Tracheal epithelial cell (primary cell): ENCODE measurements around the gene PNKD. TPM values are rescaled to one million over a fixed set of nuclear protein-coding genes. Genes with fewer than 3 reads are reported as not detected.

Experiments
- total RNA-seq: library from RNA; depleted of rRNA; stranded (reverse); fragments of >200 nt; gene quantifications from 2 replicates; pipeline ENCODE4 v1.2.1, GENCODE V29; 2014

PNKD gene, protein sequence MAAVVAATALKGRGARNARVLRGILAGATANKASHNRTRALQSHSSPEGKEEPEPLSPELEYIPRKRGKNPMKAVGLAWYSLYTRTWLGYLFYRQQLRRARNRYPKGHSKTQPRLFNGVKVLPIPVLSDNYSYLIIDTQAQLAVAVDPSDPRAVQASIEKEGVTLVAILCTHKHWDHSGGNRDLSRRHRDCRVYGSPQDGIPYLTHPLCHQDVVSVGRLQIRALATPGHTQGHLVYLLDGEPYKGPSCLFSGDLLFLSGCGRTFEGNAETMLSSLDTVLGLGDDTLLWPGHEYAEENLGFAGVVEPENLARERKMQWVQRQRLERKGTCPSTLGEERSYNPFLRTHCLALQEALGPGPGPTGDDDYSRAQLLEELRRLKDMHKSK
- 20.7 and 24.8 TPM in 2 replicates for total RNA-seq

DNA sequence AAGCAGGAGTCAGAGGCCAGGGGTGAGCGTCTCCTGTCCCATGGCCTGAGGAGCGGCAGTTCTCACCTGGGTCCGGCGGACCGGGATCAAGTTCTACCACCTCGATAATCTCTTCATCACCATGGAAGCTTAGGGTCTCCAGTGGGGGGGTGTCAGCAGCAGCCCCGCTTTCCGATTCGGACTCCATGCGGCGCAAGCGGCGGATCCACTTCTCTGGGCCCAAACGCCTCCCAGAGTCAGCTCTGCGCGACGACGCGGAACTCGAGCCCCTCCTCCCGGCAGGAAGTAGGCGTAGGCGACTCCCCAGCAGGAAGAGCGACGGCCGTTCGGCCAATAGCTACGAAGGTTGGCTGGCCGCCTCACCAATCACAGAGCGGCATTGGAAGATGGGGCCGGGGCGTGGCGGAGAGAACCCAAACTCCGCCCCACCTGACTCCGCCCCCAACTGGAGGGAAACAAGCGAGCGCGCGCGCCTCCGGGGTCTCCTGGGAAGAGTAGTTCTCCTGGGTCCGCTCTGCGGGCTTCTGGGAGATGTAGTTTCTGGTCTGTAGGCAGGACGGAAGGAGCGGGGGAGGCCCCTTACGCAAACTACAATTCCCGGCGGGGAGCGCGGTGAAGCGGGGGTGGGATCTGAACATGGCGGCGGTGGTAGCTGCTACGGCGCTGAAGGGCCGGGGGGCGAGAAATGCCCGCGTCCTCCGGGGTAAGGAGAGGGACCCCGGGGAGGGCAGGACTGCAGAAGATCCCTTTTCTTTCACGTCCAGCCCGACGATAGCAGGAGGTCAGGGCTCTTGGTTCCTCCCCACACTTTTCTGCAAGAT lies at the start of gene PNKD, which contains the start of gene AAMP:
TSS of gene PNKD (plus strand) at position 620 of the 821 bp plus-strand sequence. CDS start at position 637, 17 bp downstream.
TSS of gene AAMP (minus strand) at position 238 of the 821 bp plus-strand sequence. CDS start at position 187, 51 bp downstream.

DNA sequence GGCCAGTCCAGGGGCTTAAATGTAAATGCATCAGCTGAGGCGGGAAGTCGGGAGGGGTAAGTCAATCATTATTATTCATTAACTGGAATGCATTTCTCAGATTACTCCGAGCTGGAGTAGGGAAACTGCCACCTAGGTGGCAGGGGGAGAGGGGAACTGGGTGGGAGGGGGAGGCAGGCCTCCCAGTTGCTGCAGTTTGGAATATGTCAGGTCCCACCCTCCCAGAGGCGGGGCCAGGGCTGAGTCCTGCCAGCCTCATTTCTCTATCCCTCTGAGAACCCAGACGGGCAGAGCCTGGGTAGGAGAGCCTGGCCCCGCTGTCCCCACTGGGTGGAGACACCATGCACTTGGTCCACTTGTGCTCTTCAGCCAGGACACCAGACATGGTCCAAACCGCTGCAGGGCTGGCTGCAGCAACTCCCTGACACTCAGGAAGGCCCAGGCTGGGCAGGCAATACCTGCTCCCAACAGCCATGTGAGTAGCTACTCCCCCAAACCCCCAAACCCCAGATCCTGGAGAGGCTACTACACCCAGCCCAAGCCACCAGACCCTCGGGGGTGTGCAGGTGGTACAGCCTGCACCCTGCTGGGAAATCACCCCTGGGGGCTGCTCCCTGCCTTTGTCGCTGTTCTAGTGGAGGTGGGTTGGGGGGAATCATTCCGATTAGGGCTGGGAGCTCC lies 9.4 kb upstream of the PNKD start, which contains the start of gene GPBAR1:
TSS of gene GPBAR1 (plus strand) at position 274 of the 681 bp plus-strand sequence. CDS start 1,710 bp downstream, outside the sequence.

DNA sequence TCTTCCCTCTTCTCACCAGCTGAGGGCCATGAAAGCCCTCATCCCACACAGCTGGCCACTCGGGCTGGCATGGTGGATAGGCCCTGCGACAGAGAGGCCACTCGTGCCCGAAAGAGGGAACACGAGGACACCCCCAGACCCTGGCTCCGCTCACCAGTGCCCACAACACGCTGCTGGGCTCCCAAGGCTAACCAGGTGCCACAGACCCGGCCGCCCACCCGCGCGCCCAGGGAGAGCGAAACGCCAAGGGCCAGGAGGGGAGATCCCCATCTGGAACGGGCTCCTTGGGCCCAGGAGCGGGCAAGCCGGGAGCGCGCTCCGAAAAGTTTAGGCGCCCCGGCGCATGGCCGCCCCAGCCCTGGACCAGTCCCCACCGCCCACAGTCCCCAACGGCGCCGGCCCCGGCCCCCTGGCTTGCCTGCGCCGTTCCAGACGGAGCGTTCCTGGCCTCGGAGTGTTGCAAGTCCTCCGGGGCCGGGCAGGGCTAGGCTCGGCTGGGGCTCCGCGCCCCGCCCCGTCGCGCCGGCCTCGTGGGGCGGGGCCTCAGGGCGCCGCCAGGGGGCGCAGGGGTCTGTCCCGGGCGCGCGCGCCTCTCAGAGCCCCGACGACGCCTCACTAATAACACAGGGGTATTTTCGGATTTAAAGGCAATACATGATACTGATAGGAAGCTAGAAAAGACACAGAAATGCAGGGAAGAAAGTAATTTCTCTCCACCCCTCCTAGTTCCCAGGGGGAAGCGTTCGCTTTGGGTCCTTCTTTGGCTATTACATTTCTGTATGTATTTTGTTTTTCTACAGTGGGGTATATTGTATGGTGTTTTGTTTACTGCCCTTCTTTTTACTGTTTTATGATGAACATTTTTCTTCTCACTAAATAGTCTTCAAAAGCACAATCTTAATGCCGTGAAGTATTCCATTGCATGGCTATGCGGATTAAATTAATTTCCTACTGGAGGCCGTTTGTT lies 22.0 kb downstream of the PNKD start, which contains the start of gene TMBIM1:
TSS of gene TMBIM1 (minus strand) at position 456 of the 967 bp plus-strand sequence. CDS start 10,362 bp downstream, outside the sequence.

DNA sequence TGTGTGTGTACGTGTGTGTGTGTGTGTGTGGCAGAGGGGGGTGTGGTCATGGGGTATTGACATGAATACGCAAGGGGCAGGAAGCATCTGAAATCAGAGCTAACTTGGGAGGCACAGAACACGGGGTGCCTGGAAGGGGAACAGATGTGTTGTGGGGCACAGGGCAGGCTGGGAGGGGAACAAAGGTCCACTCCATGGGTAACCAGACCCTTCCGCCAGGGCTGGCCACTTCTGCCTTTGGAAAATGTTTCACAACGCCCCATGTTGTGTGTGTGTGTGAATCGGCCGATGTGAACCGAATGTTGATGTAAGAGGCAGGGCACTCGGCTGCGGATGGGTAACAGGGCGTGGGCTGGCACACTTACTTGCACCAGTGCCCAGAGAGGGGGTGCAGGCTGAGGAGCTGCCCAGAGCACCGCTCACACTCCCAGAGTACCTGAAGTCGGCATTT lies 111.6 kb downstream of the PNKD start, which contains the start of gene SLC11A1:
TSS of gene SLC11A1 (plus strand) at position 358 of the 451 bp plus-strand sequence. CDS start 96 bp downstream, outside the sequence.

Other genes with a start within 250 kb of the PNKD start
- gene RUFY4, start 201.3 kb upstream of the PNKD start, total RNA-seq, result under 0.01 TPM in 1 of 2 replicates, not detected in the other
- under 0.01 and 0.48 TPM in 2 replicates for gene CXCR2, start 144.5 kb upstream of the PNKD start, total RNA-seq
- not detected in 2 replicates for gene CXCR1, start 103.6 kb upstream of the PNKD start, total RNA-seq
- gene ARPC2, start 53.3 kb upstream of the PNKD start, total RNA-seq, result 396 and 434 TPM in 2 replicates
- gene GPBAR1, start 9.5 kb upstream of the PNKD start, total RNA-seq, result 0.43 TPM in 1 of 2 replicates, not detected in the other
- gene AAMP, start 382 bp upstream of the PNKD start, total RNA-seq, result 208 and 211 TPM in 2 replicates
- gene TMBIM1, start 22.0 kb downstream of the PNKD start, total RNA-seq, result 676 and 698 TPM in 2 replicates
- gene CATIP, start 86.3 kb downstream of the PNKD start, total RNA-seq, result not detected in 2 replicates
- 0.21 and 1.4 TPM in 2 replicates for gene SLC11A1, start 111.8 kb downstream of the PNKD start, total RNA-seq
- gene CTDSP1, start 129.3 kb downstream of the PNKD start, total RNA-seq, result 40.3 and 52.3 TPM in 2 replicates
- gene VIL1, start 148.6 kb downstream of the PNKD start, total RNA-seq, result not detected in 2 replicates